ENCODE measurements around the gene EPHA2. TPM values are rescaled to one million over a fixed set of nuclear protein-coding genes. Genes with fewer than 3 reads are reported as not detected.

Gene EPHA2
- total and polyA plus RNA-seq, 2 donors (not counting 3 experiments of a cell fraction or from before 2014, with no cell fraction given) = 141 to 147 TPM

DNA sequence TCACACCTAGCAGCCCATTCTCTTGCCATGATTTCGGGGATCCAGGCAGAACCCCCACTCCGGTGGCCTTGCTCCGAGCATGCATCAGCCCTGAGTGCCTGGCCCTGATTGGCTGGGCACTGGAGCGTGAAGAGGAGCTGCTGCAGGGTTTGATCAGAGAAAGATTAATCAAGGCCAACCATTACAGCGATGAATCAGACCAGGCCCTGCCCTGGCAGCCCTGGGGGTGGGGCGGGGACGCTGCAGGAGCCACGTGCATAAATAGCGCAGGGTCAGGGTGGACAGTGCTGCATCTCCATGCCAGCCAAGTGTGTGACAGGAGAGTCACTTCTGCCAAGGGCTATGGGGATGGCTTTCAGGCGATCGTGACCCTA lies 79.0 kb downstream of the EPHA2 start:
- H3K9me1 ChIP-seq (replicated peaks; ENCODE audit: control insufficient read depth, extremely low read depth, insufficient read depth, low read length) = no peaks in the 10 kb centered on the region
- FAIRE-seq = no peak
- DNase-seq (ENCODE audit: low read depth, low spot score) = no peak
- CTCF ChIA-PET = interaction anchor here (3.6 to 13.2 kb wide), 4 partner anchors 76 to 286 kb away, joined by 92 to 353 read pairs (median 166); partner anchors contain the start of gene EPHA2
- H4K20me1 ChIP-seq (replicated peaks; ENCODE audit: control insufficient read depth, extremely low read depth, insufficient read depth, low read length) = no peaks in the 10 kb centered on the region
- peaks cover 13% of the 10 kb centered on the region for H3K4me1 ChIP-seq (ENCODE audit: control insufficient read depth, extremely low read depth, insufficient read depth, low read length)
- H2AFZ ChIP-seq (ENCODE audit: low read depth, low read length) = no peak overlapping the region
- intact Hi-C loops (cut with micrococcal nuclease) = no loop called here
- POLR2A ChIA-PET = no interaction called here
- H3K79me2 ChIP-seq (ENCODE audit: control insufficient read depth, insufficient read depth, low read length) = no peaks in the 10 kb centered on the region
- no peak overlapping the region for H3K9ac ChIP-seq (replicated peaks; ENCODE audit: extremely low read depth, insufficient read depth, low read length)
- no peaks in the 10 kb centered on the region for H3K36me3 ChIP-seq (ENCODE audit: control insufficient read depth in 2 of 2, extremely low read depth in 1 of 2, insufficient read depth in 2 of 2, low read length in 2 of 2)
- H3K27ac ChIP-seq (ENCODE audit: insufficient read depth, low read depth, low read length) = no peak overlapping the region
- no peak overlapping the region for H3K4me2 ChIP-seq (ENCODE audit: insufficient read depth, low read length)
- TF ChIP-seq POLR2AphosphoS5 (IDR thresholded peaks at IDR 0.05; ENCODE audit: insufficient read depth, low read depth, low read length) = no peak
- TF ChIP-seq FOS (IDR thresholded peaks at IDR 0.05; ENCODE audit: borderline replicate concordance, insufficient read depth, low read length) = no peak
- TF ChIP-seq, protein P1, sequence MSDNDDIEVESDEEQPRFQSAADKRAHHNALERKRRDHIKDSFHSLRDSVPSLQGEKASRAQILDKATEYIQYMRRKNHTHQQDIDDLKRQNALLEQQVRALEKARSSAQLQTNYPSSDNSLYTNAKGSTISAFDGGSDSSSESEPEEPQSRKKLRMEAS (IDR thresholded peaks at IDR 0.05; ENCODE audit: insufficient read depth, insufficient read length) = no peak
- TF ChIP-seq POLR2A (IDR thresholded peaks at IDR 0.05; ENCODE audit: low read depth, low read length) = no peak
- TF ChIP-seq MYC (IDR thresholded peaks at IDR 0.05; ENCODE audit: low read depth, low read length) = no peak
- no peak for TF ChIP-seq EZH2 (IDR thresholded peaks at IDR 0.05; ENCODE audit: borderline replicate concordance, low read depth, low read length, severe bottlenecking)
- TF ChIP-seq JUN (IDR thresholded peaks at IDR 0.05; ENCODE audit: borderline replicate concordance, insufficient read depth, insufficient read length, low read depth) = no peak
- TF ChIP-seq GATA2 (IDR thresholded peaks at IDR 0.05; ENCODE audit: insufficient read depth, insufficient read length, low read depth, low read length) = no peak
- TF ChIP-seq, protein P2, sequence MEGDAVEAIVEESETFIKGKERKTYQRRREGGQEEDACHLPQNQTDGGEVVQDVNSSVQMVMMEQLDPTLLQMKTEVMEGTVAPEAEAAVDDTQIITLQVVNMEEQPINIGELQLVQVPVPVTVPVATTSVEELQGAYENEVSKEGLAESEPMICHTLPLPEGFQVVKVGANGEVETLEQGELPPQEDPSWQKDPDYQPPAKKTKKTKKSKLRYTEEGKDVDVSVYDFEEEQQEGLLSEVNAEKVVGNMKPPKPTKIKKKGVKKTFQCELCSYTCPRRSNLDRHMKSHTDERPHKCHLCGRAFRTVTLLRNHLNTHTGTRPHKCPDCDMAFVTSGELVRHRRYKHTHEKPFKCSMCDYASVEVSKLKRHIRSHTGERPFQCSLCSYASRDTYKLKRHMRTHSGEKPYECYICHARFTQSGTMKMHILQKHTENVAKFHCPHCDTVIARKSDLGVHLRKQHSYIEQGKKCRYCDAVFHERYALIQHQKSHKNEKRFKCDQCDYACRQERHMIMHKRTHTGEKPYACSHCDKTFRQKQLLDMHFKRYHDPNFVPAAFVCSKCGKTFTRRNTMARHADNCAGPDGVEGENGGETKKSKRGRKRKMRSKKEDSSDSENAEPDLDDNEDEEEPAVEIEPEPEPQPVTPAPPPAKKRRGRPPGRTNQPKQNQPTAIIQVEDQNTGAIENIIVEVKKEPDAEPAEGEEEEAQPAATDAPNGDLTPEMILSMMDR (IDR thresholded peaks at IDR 0.05; ENCODE audit: extremely low read depth in 1 of 2, insufficient read depth in 1 of 2, low read depth in 1 of 2, low read length in 2 of 2) = no peak
- BruUV-seq (replicated peaks) = no TSS peak
- H3K9me3 ChIP-seq (replicated peaks; ENCODE audit: control insufficient read depth, insufficient read depth, low read length) = no peaks in the 10 kb centered on the region
- no peaks in the 10 kb centered on the region for H3K27me3 ChIP-seq (ENCODE audit: control insufficient read depth in 2 of 2, insufficient read depth in 2 of 2, low read length in 2 of 2)
- dilution Hi-C loops (cut with MboI; ENCODE audit: extremely low pct_ligation_motif_present, low sequenced_read_pairs) = no loop called here
- no peak overlapping the region for H3K4me3 ChIP-seq (replicated peaks in 1 of 3; ENCODE audit: insufficient read depth in 1 of 3, low read depth in 1 of 3, low read length in 3 of 3)

All from endothelial cell of umbilical vein (primary cell).